ENCODE measurements around the gene PDYN. TPM values are rescaled to one million over a fixed set of nuclear protein-coding genes. Genes with fewer than 3 reads are reported as not detected.

Gene PDYN
- total RNA-seq, 1 experiment from 2014 or later: not detected

DNA sequence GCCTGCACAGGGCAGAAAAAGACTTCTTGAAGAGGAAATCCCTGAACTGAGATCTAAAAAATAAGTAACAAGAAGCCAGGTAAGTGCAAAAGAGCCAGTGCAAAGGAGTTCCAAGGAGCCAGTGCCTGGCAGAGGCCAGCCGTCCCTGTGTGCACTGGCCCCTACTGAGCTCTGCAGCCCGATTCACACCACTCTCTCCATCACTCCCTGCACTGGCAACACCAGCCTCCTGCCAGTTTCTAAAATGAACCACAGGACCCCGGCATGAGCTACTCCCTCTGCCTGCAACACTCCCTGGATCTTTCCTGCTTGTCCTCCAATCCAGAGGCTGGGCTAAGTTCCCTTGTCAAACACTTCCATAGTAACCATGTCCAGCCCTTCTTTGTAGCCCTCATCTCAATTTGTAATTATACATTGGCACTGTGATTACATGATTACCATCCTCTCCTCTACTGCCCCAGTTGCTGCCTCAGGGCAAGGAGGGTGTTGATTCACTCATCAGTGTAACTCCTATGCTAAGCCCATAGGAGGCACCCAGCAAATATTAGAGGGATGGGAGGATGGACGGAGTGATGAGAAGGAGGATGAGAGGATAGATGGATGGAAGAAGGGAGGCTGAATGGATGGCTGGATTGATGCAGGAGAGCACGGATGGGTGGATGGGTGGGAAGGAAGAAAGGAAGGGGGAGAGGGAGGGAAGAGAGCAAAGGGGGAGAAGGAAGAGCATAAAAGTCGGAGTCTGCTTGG is 49.3 kb downstream of the PDYN start:
- Histone ChIP-seq H3K4me2 (no peak overlapping the region), H3K4me3 (no peak overlapping the region), H2AFZ (no peak overlapping the region), H3F3A (ENCODE audit: insufficient read depth, low read depth) (no peaks in the 10 kb centered on the region), H3K27ac (no peak overlapping the region), H4K20me1 (ENCODE audit: insufficient read depth) (no peaks in the 10 kb centered on the region), H3K9me3 (ENCODE audit: insufficient read depth, low read depth) (no peaks in the 10 kb centered on the region), H3K4me1 (replicated peaks; ENCODE audit: insufficient read depth) (0 out of 2 replicates have a peak, but pooled peaks cover 4% of the 10 kb centered on the region), H3K79me2 (ENCODE audit: low read depth) (no peaks in the 10 kb centered on the region), H3K9me2 (ENCODE audit: insufficient read depth) (no peaks in the 10 kb centered on the region), H3K36me3 (ENCODE audit: low read depth) (no peaks in the 10 kb centered on the region), H3K27me3 (ENCODE audit: insufficient read depth, low read depth) (peaks cover 18% of the 10 kb centered on the region; the same call in 1 of the 2 replicates)
- POLR2A ChIA-PET (ENCODE audit: unreplicated experiment): no interaction called here
- CTCF ChIA-PET: no interaction called here
- no TSS peak for BruUV-seq (replicated peaks)
- DNase-seq: no peak
- TF ChIP-seq, protein P1, sequence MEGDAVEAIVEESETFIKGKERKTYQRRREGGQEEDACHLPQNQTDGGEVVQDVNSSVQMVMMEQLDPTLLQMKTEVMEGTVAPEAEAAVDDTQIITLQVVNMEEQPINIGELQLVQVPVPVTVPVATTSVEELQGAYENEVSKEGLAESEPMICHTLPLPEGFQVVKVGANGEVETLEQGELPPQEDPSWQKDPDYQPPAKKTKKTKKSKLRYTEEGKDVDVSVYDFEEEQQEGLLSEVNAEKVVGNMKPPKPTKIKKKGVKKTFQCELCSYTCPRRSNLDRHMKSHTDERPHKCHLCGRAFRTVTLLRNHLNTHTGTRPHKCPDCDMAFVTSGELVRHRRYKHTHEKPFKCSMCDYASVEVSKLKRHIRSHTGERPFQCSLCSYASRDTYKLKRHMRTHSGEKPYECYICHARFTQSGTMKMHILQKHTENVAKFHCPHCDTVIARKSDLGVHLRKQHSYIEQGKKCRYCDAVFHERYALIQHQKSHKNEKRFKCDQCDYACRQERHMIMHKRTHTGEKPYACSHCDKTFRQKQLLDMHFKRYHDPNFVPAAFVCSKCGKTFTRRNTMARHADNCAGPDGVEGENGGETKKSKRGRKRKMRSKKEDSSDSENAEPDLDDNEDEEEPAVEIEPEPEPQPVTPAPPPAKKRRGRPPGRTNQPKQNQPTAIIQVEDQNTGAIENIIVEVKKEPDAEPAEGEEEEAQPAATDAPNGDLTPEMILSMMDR (conservative IDR thresholded peaks at IDR 0.05): no peak
- no peak for TF ChIP-seq EZH2 (IDR thresholded peaks at IDR 0.05; ENCODE audit: low read depth)
- intact Hi-C loops (cut with micrococcal nuclease; ENCODE audit: unreplicated experiment): loop anchor here (5.0 kb wide), 1 partner anchor 142 kb away; no protein-coding TSS in a partner anchor

- CTCF ChIA-PET: no interaction called here
- Histone ChIP-seq H3K4me2 (no peak overlapping the region), H3K4me1 (replicated peaks; ENCODE audit: insufficient read depth) (0 out of 2 replicates have a peak, but pooled peaks cover 4% of the 10 kb centered on the region), H3F3A (ENCODE audit: insufficient read depth, low read depth) (no peaks in the 10 kb centered on the region), H3K9me3 (ENCODE audit: insufficient read depth, low read depth) (no peaks in the 10 kb centered on the region), H3K27me3 (ENCODE audit: insufficient read depth, low read depth) (peaks cover 18% of the 10 kb centered on the region; the same call in 1 of the 2 replicates), H3K4me3 (no peak overlapping the region), H4K20me1 (ENCODE audit: insufficient read depth) (no peaks in the 10 kb centered on the region), H2AFZ (no peak overlapping the region), H3K9me2 (ENCODE audit: insufficient read depth) (no peaks in the 10 kb centered on the region), H3K27ac (no peak overlapping the region), H3K36me3 (ENCODE audit: low read depth) (no peaks in the 10 kb centered on the region), H3K79me2 (ENCODE audit: low read depth) (no peaks in the 10 kb centered on the region)
- POLR2A ChIA-PET (ENCODE audit: unreplicated experiment): no interaction called here
- no TSS peak for BruUV-seq (replicated peaks)
- TF ChIP-seq, protein P1 (conservative IDR thresholded peaks at IDR 0.05): no peak
- TF ChIP-seq EZH2 (IDR thresholded peaks at IDR 0.05; ENCODE audit: low read depth): no peak
- DNase-seq: no peak
- intact Hi-C loops (cut with micrococcal nuclease; ENCODE audit: unreplicated experiment): no loop called here
These were observed 50.4 kb downstream of the PDYN start for GRCh38 chr20:1943275-1944002.

- TF ChIP-seq, protein P1 (conservative IDR thresholded peaks at IDR 0.05): no peak
- no peak for TF ChIP-seq EZH2 (IDR thresholded peaks at IDR 0.05; ENCODE audit: low read depth)
- Histone ChIP-seq H3K36me3 (ENCODE audit: low read depth) (no peaks in the 10 kb centered on the region), H3K4me3 (no peak overlapping the region), H3F3A (ENCODE audit: insufficient read depth, low read depth) (no peaks in the 10 kb centered on the region), H3K79me2 (ENCODE audit: low read depth) (no peaks in the 10 kb centered on the region), H4K20me1 (ENCODE audit: insufficient read depth) (no peaks in the 10 kb centered on the region), H3K4me1 (replicated peaks; ENCODE audit: insufficient read depth) (0 out of 2 replicates have a peak, but pooled peaks cover 4% of the 10 kb centered on the region), H3K27ac (no peak overlapping the region), H3K4me2 (no peak overlapping the region), H3K27me3 (ENCODE audit: insufficient read depth, low read depth) (peaks cover 18% of the 10 kb centered on the region; the same call in 1 of the 2 replicates), H3K9me2 (ENCODE audit: insufficient read depth) (no peaks in the 10 kb centered on the region), H3K9me3 (ENCODE audit: insufficient read depth, low read depth) (no peaks in the 10 kb centered on the region), H2AFZ (no peak overlapping the region)
- ChIA-PET CTCF (no interaction called here), POLR2A (ENCODE audit: unreplicated experiment) (no interaction called here)
- DNase-seq: no peak
- intact Hi-C loops (cut with micrococcal nuclease; ENCODE audit: unreplicated experiment): no loop called here
- BruUV-seq (replicated peaks): no TSS peak
These were observed 51.2 kb downstream of the PDYN start for GRCh38 chr20:1942486-1943274.

Data from PC-9 (cell line).